Hematopoietic multipotent progenitor cell treated with erythropoietin and hydrocortisone succinate and interleukin-3 and kit ligand, for 6 days (in vitro differentiated cells): ENCODE data around the gene ANTXR1.

Experiments
- DNase-seq: peaks from one replicate; pipeline ENCODE4 v3.0.0-alpha.2; 2015

The ANTXR1 gene

GRCh38 chr2:69036926-69037325 lies 23.9 kb downstream of the ANTXR1 start:
- DNase-seq = no peak

GRCh38 chr2:69041214-69041613 lies 28.2 kb downstream of the ANTXR1 start:
- no peak for DNase-seq

GRCh38 chr2:69043736-69044400 lies 30.9 kb downstream of the ANTXR1 start:
- DNase-seq = no peak

- DNase-seq = no peak
These were observed 33.3 kb downstream of the ANTXR1 start for GRCh38 chr2:69046221-69046662.

- no peak for DNase-seq
These were observed 34.7 kb downstream of the ANTXR1 start for GRCh38 chr2:69047625-69048145.

- no peak for DNase-seq
These were observed 37.8 kb downstream of the ANTXR1 start for GRCh38 chr2:69050802-69051201.

GRCh38 chr2:69053416-69053965 lies 40.5 kb downstream of the ANTXR1 start:
- no peak for DNase-seq

GRCh38 chr2:69054431-69054830 lies 41.5 kb downstream of the ANTXR1 start:
- no peak for DNase-seq

GRCh38 chr2:69055688-69056470 lies 42.9 kb downstream of the ANTXR1 start:
- no peak for DNase-seq

GRCh38 chr2:69057660-69058059 lies 44.7 kb downstream of the ANTXR1 start:
- no peak for DNase-seq

- no peak for DNase-seq
These were observed 46.8 kb downstream of the ANTXR1 start for GRCh38 chr2:69059731-69060290.

- DNase-seq = no peak
These were observed 48.0 kb downstream of the ANTXR1 start for GRCh38 chr2:69060938-69061501.

GRCh38 chr2:69061525-69061924 lies 48.5 kb downstream of the ANTXR1 start:
- no peak for DNase-seq

- no peak for DNase-seq
These were observed 49.5 kb downstream of the ANTXR1 start for GRCh38 chr2:69062307-69062962.

- DNase-seq = no peak
These were observed 52.9 kb downstream of the ANTXR1 start for GRCh38 chr2:69065735-69066336.

GRCh38 chr2:69067026-69067630 lies 54.1 kb downstream of the ANTXR1 start:
- DNase-seq = no peak

- DNase-seq = no peak
These were observed 54.9 kb downstream of the ANTXR1 start for GRCh38 chr2:69067866-69068265.

GRCh38 chr2:69070969-69071368 lies 58.0 kb downstream of the ANTXR1 start:
- DNase-seq = no peak

- DNase-seq = no peak
These were observed 61.1 kb downstream of the ANTXR1 start for GRCh38 chr2:69073928-69074570.

- DNase-seq = no peak
These were observed 61.9 kb downstream of the ANTXR1 start for GRCh38 chr2:69074918-69075317.

- no peak for DNase-seq
These were observed 62.5 kb downstream of the ANTXR1 start for GRCh38 chr2:69075486-69075885.
